Fibroblast of skin of abdomen (primary cell): ENCODE data around the gene RNF10.
"Not testable (repeated sequence)": the region's sequence is repeated elsewhere in the genome, so short reads cannot be mapped to it uniquely, and the experiment has no call there.

ENCODE experiments used
- DNase-seq: peaks from one replicate; pipeline ENCODE4 v3.0.0-alpha.2; 2013

The RNF10 gene

GRCh38 chr12:120580787-120581723 lies 46.9 kb downstream of the RNF10 start, which contains the start of gene POP5:
Gene POP5, minus strand, starts transcription at chr12:120581402. Its CDS starts 40 bp downstream, at chr12:120581362.
- DNase-seq = peak; percentile 97

- DNase-seq = no peak
Observed at GRCh38 chr12:120581998-120582397, 47.8 kb downstream of the RNF10 start.

- DNase-seq = peak; percentile 67
Observed at GRCh38 chr12:120583478-120584030, 49.4 kb downstream of the RNF10 start.

GRCh38 chr12:120584343-120585149 lies 50.4 kb downstream of the RNF10 start:
- DNase-seq = peak; percentile 14

- DNase-seq = no peak
Observed at GRCh38 chr12:120586206-120586605, 52.0 kb downstream of the RNF10 start.

GRCh38 chr12:120586860-120587259 lies 52.7 kb downstream of the RNF10 start:
- DNase-seq = no peak

GRCh38 chr12:120588371-120588770 lies 54.2 kb downstream of the RNF10 start:
- DNase-seq = no peak

GRCh38 chr12:120588948-120589930 lies 55.1 kb downstream of the RNF10 start:
- DNase-seq = no peak

- DNase-seq = no peak
Observed at GRCh38 chr12:120590741-120591407, 56.7 kb downstream of the RNF10 start.

- no peak for DNase-seq
Observed at GRCh38 chr12:120592121-120593049, 58.2 kb downstream of the RNF10 start.

GRCh38 chr12:120596901-120597300 lies 62.7 kb downstream of the RNF10 start:
- no peak for DNase-seq

GRCh38 chr12:120597861-120598260 lies 63.7 kb downstream of the RNF10 start:
- no peak for DNase-seq

GRCh38 chr12:120598674-120599463 lies 64.7 kb downstream of the RNF10 start:
- DNase-seq = peak; percentile 12

- no peak for DNase-seq
Observed at GRCh38 chr12:120599672-120600552, 65.8 kb downstream of the RNF10 start.

GRCh38 chr12:120602416-120602815 lies 68.3 kb downstream of the RNF10 start:
- not testable (repeated sequence) for DNase-seq

GRCh38 chr12:120610560-120610959 lies 76.4 kb downstream of the RNF10 start:
- no peak for DNase-seq

GRCh38 chr12:120611534-120611933 lies 77.4 kb downstream of the RNF10 start:
- not testable (repeated sequence) for DNase-seq

- DNase-seq = no peak
Observed at GRCh38 chr12:120614848-120615247, 80.7 kb downstream of the RNF10 start.
